22Rv1 (cell line): ENCODE measurements around the gene SDK2.

Source experiments
- H3K27ac ChIP-seq: fragments of 450-650 bp; 2 replicates; pipeline ENCODE4 v1.5.1; 2017
- CTCF ChIP-seq: fragments of 450-650 bp; IDR thresholded peaks from 2 replicates; pipeline ENCODE4 v1.5.1; 2017; ENCODE audit warnings: mild to moderate bottlenecking
- ZFX ChIP-seq: fragments of 450-650 bp; IDR thresholded peaks from 2 replicates; pipeline ENCODE4 v1.6.1; 2017; ENCODE audit warnings: antibody characterized with exemption, borderline replicate concordance

Gene SDK2

GRCh38 chr17:73683771-73684170 is 39.5 kb upstream of the SDK2 start:
- no peak overlapping the region for H3K27ac ChIP-seq
- no peak for TF ChIP-seq ZFX
- TF ChIP-seq CTCF, result no peak

GRCh38 chr17:73681946-73682345 is 37.7 kb upstream of the SDK2 start:
- no peak overlapping the region for H3K27ac ChIP-seq
- TF ChIP-seq ZFX (no peak), CTCF (no peak)

DNA sequence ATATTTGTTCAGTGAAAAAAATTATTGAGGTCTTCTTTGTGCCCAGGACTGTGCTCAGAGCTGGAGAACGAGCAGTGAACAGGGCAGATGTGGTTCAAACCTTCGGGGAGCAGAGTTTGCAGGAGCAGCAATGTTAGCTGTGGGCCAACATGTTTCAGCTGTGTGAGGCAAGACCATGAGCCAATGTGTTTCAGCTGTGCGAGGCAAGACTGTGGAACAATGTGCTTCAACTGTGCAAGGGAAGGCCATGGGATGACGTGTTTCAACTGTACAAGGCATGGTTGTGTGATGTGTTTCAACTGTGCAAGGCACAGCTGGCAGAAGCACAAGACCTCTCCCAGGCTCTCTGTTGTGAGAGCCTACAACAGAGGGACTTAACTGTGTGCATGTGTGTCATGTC is 35.2 kb upstream of the SDK2 start:
- H3K27ac ChIP-seq, result no peak overlapping the region
- TF ChIP-seq ZFX, result no peak
- TF ChIP-seq CTCF, result no peak

GRCh38 chr17:73678999-73679398 is 34.8 kb upstream of the SDK2 start:
- no peak overlapping the region for H3K27ac ChIP-seq
- TF ChIP-seq ZFX (no peak), CTCF (no peak)

DNA sequence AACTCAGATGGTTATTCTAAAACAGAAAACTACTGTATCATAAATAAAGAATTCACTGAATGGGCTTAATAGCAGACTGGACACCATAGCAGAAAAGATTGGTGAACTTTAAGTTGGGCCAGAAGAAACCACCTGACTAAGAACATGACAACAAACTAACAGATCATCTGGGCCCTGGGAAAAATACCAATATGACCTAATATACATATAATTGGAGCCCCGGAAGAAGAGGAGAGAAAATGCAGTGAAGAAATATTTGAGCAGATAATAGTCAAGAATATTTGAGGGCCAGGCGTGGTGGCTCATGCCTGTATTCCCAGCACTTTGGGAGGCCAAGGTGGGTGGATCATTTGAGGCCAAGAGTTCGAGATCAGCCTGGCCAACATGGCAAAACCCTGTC is 25.5 kb upstream of the SDK2 start:
- H3K27ac ChIP-seq, result no peak overlapping the region
- TF ChIP-seq ZFX (no peak), CTCF (no peak)

- no peak overlapping the region for H3K27ac ChIP-seq
- TF ChIP-seq CTCF (no peak), ZFX (no peak)
Measured at GRCh38 chr17:73667181-73667959, 23.1 kb upstream of the SDK2 start.

DNA sequence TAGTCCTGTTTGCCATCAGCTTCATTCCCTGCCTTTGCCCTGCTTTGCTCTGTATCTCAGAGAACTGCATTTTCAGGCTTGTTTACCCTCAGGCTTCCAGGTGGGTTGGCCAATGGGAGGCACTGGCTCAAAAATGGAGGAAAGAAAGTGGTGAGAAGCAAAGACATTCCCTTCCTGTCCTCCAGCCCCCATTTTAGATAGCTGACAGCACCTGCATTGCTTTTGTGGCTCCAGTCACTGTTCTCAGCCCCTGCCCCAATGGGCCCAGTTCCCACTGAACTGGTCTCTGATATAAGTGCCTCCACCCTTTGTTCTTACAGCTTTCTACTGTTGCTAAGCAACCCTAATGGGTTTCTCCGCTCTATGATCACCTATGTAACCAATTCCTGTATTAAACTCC is 19.4 kb upstream of the SDK2 start:
- TF ChIP-seq CTCF (no peak), ZFX (no peak)
- H3K27ac ChIP-seq, result no peak overlapping the region
